ENCODE measurements around the gene LNP1. TPM values are rescaled to one million over a fixed set of nuclear protein-coding genes. Genes with fewer than 3 reads are reported as not detected.

Gene LNP1
- total and polyA plus RNA-seq, 10 of the 15 experiments (the other 5 are each of a cell fraction or from before 2014, with no cell fraction given): 2.1 to 4.2 (median 2.7) TPM

- no peak for TF ChIP-seq LARP7 (IDR thresholded peaks at IDR 0.05)
- no peak for TF ChIP-seq ETV6 (conservative IDR thresholded peaks at IDR 0.05 in 1 of 2, IDR thresholded peaks at IDR 0.05 in 1 of 2; ENCODE audit: borderline replicate concordance in 1 of 2, low read depth in 1 of 2)
- no peak for TF ChIP-seq RCOR1 (conservative IDR thresholded peaks at IDR 0.05; ENCODE audit: low read depth, low read length)
- peak; percentile 51; the same call in 2 of the 3 replicates for TF ChIP-seq POU2F2 (IDR thresholded peaks at IDR 0.05; ENCODE audit: borderline replicate concordance, low read depth, low read length)
- TF ChIP-seq BHLHE40 (IDR thresholded peaks at IDR 0.05; ENCODE audit: borderline replicate concordance in 1 of 2, low read depth in 2 of 2, low read length in 1 of 2): peak; percentile 43 to 54; a peak in 2 of 4 replicates
- TF ChIP-seq ELK1 (IDR thresholded peaks at IDR 0.05; ENCODE audit: low read depth, low read length): peak; percentile 60
- TF ChIP-seq MEF2A (IDR thresholded peaks at IDR 0.05; ENCODE audit: insufficient read depth, low read depth, low read length): no peak
- no peak for TF ChIP-seq NFYA (IDR thresholded peaks at IDR 0.05; ENCODE audit: borderline replicate concordance, low read depth, low read length)
- peak; percentile 52 for TF ChIP-seq E4F1 (IDR thresholded peaks at IDR 0.05; ENCODE audit: borderline replicate concordance, partially characterized antibody)
- no peak for TF ChIP-seq KAT2A (conservative IDR thresholded peaks at IDR 0.05; ENCODE audit: control insufficient read depth, low read depth, low read length)
- TF ChIP-seq GATAD2B (conservative IDR thresholded peaks at IDR 0.05; ENCODE audit: low read depth): no peak
- TF ChIP-seq TCF7 (IDR thresholded peaks at IDR 0.05; ENCODE audit: borderline replicate concordance): 0 out of 2 replicates have a peak, but pooled peaks have one; percentile 19
- no peak for TF ChIP-seq SMC3 (IDR thresholded peaks at IDR 0.05; ENCODE audit: borderline replicate concordance, low read length)
- TF ChIP-seq REST (IDR thresholded peaks at IDR 0.05; ENCODE audit: low read depth, low read length): no peak
- peak; percentile 26; the same call in 1 of the 2 replicates for TF ChIP-seq ZNF384 (IDR thresholded peaks at IDR 0.05; ENCODE audit: borderline replicate concordance, low read depth, low read length)
- TF ChIP-seq IRF5 (IDR thresholded peaks at IDR 0.05; ENCODE audit: borderline replicate concordance): no peak
- no peak for TF ChIP-seq USF2 (IDR thresholded peaks at IDR 0.05; ENCODE audit: borderline replicate concordance, low read depth, low read length)
- peak; percentile 99 for TF ChIP-seq GABPA (IDR thresholded peaks at IDR 0.05; ENCODE audit: low read depth)
Observed at GRCh38 chr3:100400780-100401673, at the start of gene LNP1, which contains the start of gene TOMM70 (continued).
